SK-N-MC (cell line): ENCODE results near the gene PPP1R37.

Source experiments
- EZH2 ChIP-seq: fragments of 200-600 bp; sonication (generic); IDR thresholded peaks from one replicate; pipeline ENCODE4 v1.6.1; 2017; ENCODE audit warnings: antibody characterized with exemption
- FOXP2 ChIP-seq: optimal IDR thresholded peaks from 2 replicates; pipeline ENCODE3; 2011; ENCODE audit warnings: mild to moderate bottlenecking, moderate library complexity; ENCODE audit not compliant: insufficient read depth; ENCODE audit errors: extremely low read length, control extremely low read depth
- POLR2AphosphoS5 ChIP-seq: IDR thresholded peaks from 2 replicates; pipeline ENCODE4 v1.6.1; 2012; ENCODE audit warnings: mild to moderate bottlenecking, low read depth, low read length, borderline replicate concordance

DNA sequence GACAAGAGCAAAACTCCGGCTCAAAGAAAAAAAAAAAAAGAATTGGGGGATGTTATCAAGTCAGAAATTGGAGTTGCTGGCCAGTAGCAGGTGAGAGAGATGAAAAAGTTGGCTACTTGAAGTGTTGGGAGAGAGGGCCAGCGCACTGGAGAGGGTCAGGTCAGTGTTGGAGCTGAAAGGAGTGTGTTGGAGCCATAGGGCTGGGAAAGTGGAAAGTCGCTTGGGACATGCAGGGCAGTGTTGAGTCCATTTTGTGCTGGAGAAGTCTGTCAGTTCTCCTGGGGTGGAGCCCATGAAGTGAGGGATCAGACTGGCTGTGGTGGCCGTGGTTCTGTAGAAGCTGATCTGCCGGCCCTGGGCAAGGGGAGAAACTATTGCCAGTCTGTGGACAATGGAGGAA, 1.7 kb downstream of the PPP1R37 start:
- TF ChIP-seq EZH2 (no peak), POLR2AphosphoS5 (no peak), FOXP2 (no peak)
